Nephron progenitor cell (in vitro differentiated cells): ENCODE data around the gene NKD1.
A peak's percentile ranks its signal among the peaks of the same experiment; 100 is the strongest.

Experiments
- DNase-seq: peaks from one replicate; pipeline ENCODE4 v3.0.0; 2021
- H3K27ac Mint-ChIP-seq: 2 replicates; pipeline ENCODE4 v1.8.0; 2021; ENCODE audit warnings: mild to moderate bottlenecking, moderate library complexity, mixed read lengths
- H3K27me3 Mint-ChIP-seq: 2 replicates; pipeline ENCODE4 v1.8.0; 2021; ENCODE audit warnings: mild to moderate bottlenecking, low read depth, mixed read lengths; ENCODE audit not compliant: poor library complexity
- H3K36me3 Mint-ChIP-seq: 2 replicates; pipeline ENCODE4 v1.8.0; 2021; ENCODE audit warnings: low read depth, mixed read lengths
- H3K4me1 Mint-ChIP-seq: 2 replicates; pipeline ENCODE4 v1.8.0; 2021; ENCODE audit warnings: mixed read lengths
- H3K4me3 Mint-ChIP-seq: 2 replicates; pipeline ENCODE4 v1.8.0; 2021; ENCODE audit warnings: mild to moderate bottlenecking, moderate library complexity, mixed read lengths
- H3K9me3 Mint-ChIP-seq: 2 replicates; pipeline ENCODE4 v1.8.0; 2021; ENCODE audit warnings: mild to moderate bottlenecking, moderate library complexity, mixed read lengths
- CTCF ChIP-seq: fragments of 200-600 bp; sonication (generic); IDR thresholded peaks from 2 replicates; pipeline ENCODE4 v1.5.0; 2021; ENCODE audit warnings: antibody characterized with exemption

The NKD1 gene

GRCh38 chr16:50615891-50616290 is 67.7 kb downstream of the NKD1 start:
- Mint-ChIP-seq H3K9me3 (no peaks in the 10 kb centered on the region), H3K27ac (no peak overlapping the region), H3K4me3 (no peak overlapping the region), H3K4me1 (peaks cover 86% of the 10 kb centered on the region), H3K27me3 (no peaks in the 10 kb centered on the region), H3K36me3 (peaks cover 51% of the 10 kb centered on the region)
- no peak for TF ChIP-seq CTCF
- no peak for DNase-seq

GRCh38 chr16:50616386-50616785 is 68.2 kb downstream of the NKD1 start:
- no peak for TF ChIP-seq CTCF
- H3K9me3 Mint-ChIP-seq: no peaks in the 10 kb centered on the region
- H3K27ac Mint-ChIP-seq: no peak overlapping the region
- no peaks in the 10 kb centered on the region for H3K27me3 Mint-ChIP-seq
- peaks cover 87% of the 10 kb centered on the region for H3K4me1 Mint-ChIP-seq
- H3K4me3 Mint-ChIP-seq: no peak overlapping the region
- H3K36me3 Mint-ChIP-seq: peaks cover 51% of the 10 kb centered on the region
- DNase-seq: no peak

DNA sequence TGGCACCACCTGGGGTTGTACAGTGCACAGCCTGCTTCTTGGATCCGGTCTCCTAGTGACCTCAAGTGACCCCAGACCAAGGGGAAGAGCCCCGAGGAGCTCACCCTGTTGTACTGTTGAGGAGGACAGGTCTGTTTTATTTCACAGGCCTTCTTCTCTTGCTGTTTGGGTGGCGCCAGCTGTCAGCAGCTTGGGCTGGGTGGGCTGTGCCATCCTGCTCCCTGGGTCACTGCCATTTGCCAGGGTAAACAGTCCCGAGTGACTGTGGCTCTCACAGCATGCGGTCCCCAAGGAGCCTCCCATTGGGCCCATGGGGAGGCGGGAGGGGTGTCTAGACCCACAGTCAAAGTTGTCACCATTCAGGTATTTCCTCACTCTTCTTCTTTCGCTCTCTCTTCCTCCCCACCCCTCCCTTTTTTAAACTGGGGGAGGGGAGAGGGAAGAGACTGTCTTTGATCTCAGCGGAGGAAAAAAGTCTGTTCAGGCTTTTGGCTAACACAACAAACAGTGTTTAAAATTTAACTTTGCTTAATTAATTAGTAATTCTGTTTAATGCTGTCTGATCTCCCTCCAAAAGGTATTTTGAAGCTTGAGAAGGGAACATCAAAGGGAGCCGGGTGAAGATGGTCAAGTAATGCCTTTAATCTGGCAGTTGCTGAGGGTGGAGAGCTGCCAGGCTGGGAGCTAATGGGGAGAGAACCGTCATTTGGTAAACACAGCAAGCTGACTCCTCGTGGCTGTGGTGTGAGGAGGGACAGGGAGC is 68.9 kb downstream of the NKD1 start:
- H3K27me3 Mint-ChIP-seq: no peaks in the 10 kb centered on the region
- no peak overlapping the region for H3K4me3 Mint-ChIP-seq
- peak overlapping the region; percentile 59 for H3K27ac Mint-ChIP-seq
- TF ChIP-seq CTCF: no peak
- DNase-seq: no peak
- H3K36me3 Mint-ChIP-seq: peaks cover 46% of the 10 kb centered on the region
- peaks cover 82% of the 10 kb centered on the region for H3K4me1 Mint-ChIP-seq
- no peaks in the 10 kb centered on the region for H3K9me3 Mint-ChIP-seq

DNA sequence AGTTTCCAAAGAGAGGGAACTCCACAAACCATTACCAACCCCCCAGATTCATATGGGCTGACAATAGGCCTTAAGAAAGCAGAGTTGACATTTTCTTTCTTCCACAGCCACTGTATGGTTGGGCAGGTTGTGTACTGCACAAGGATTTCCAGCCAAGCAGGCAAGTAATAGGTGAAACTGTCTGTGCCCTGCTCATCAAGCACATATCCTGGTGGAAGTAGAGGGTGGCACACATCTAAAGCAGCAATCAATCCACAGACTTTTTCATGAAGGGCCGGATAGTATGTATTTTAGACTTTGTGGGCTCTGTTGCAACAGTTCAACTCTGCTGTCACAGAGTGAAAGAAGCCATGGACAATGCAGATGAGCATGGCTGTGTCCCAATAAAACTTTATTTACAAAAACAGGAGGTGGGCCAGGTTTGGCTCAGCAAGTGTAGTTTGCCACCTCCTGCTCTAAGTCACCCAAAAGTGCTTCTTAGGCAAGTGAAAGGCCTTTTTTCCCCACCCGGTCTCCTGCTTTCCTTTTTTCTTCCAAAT is 69.5 kb downstream of the NKD1 start:
- TF ChIP-seq CTCF: no peak
- Mint-ChIP-seq H3K9me3 (no peaks in the 10 kb centered on the region), H3K4me1 (peaks cover 76% of the 10 kb centered on the region), H3K4me3 (no peak overlapping the region), H3K27me3 (no peaks in the 10 kb centered on the region), H3K27ac (no peak overlapping the region), H3K36me3 (peaks cover 42% of the 10 kb centered on the region)
- no peak for DNase-seq

- no peak for TF ChIP-seq CTCF
Observed at GRCh38 chr16:50618238-50618918, 70.2 kb downstream of the NKD1 start.

More at GRCh38 chr16:50618238-50618918, 70.2 kb downstream of the NKD1 start:
- Mint-ChIP-seq H3K4me3 (no peak overlapping the region), H3K27me3 (no peaks in the 10 kb centered on the region), H3K27ac (peak overlapping the region; percentile 16), H3K4me1 (peaks cover 69% of the 10 kb centered on the region), H3K36me3 (peaks cover 42% of the 10 kb centered on the region), H3K9me3 (no peaks in the 10 kb centered on the region)
- no peak for DNase-seq
